GM20000 (cell line): ENCODE data around the gene ZRANB3.

Experiments
- DNase-seq: peaks from one replicate; pipeline ENCODE4 v3.0.0; 2012; ENCODE audit warnings: low spot score
- CTCF ChIP-seq: IDR thresholded peaks from 2 replicates; pipeline ENCODE4 v1.5.1; 2012; ENCODE audit warnings: mild to moderate bottlenecking, control low read depth; ENCODE audit errors: extremely low read depth, missing control alignments

The ZRANB3 gene

DNA sequence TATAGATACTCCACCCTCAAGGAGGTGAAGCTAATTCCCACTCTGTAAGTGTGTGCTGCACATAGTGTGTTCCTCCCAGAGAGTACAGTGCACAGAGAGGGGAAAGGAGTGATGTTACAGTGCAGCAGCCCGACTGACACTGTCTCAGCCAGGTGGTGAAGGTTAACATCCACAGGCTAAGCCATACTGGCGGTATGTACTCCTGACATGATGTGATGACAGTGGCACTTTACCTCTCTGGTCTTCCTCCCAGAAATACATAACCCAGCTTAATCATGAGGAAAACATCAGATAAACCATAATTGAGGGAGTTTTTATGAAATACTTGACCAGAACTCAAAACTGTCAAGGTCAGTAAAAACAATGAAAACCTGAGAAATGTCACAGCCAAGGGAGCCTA lies 371.8 kb downstream of the ZRANB3 start:
- DNase-seq, result no peak
- no peak for TF ChIP-seq CTCF

GRCh38 chr2:135157856-135158255 lies 373.2 kb downstream of the ZRANB3 start:
- DNase-seq, result no peak
- no peak for TF ChIP-seq CTCF

DNA sequence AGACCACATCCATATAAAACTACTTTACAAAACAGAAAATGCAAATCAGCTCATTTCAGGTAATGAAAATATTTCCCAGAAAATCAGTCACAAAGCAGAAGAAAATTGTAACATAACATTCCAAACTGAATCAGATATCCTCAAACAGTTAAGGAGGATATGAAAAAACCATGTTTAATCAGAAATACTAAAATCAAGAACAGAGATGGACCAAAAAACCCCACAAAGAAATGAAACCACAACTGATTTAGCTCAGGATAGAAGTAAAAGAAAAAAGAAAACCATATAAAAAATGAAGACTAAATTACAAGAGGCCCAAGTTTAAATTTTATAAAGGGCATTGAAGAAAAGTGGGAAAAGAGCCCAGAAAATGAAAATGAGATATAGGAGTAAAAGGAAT lies 376.1 kb downstream of the ZRANB3 start:
- no peak for DNase-seq
- TF ChIP-seq CTCF, result no peak

DNA sequence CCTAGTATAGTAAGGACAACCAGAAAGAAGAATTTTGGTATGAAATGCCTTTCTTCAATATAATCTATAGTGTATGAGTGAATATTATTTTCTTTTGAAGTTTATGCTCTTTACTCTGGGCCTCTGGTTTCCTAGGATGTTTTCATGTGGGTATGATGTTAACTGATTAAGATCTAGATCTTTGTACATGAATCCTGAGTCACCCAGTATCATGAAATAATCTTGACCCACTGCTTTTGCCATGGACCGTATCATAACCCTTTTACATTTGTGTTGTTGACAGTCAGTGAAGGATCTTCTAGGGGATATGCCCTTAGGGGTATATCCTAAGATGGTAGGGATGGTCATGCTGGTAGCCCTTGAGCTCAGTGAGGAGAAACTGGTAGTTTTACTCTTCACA lies 378.7 kb downstream of the ZRANB3 start:
- DNase-seq, result no peak
- TF ChIP-seq CTCF, result no peak

GRCh38 chr2:135151615-135152014 lies 379.4 kb downstream of the ZRANB3 start:
- DNase-seq, result no peak
- no peak for TF ChIP-seq CTCF

GRCh38 chr2:135150725-135151124 lies 380.3 kb downstream of the ZRANB3 start:
- TF ChIP-seq CTCF, result no peak
- DNase-seq, result no peak

- TF ChIP-seq CTCF, result no peak
These were observed 381.8 kb downstream of the ZRANB3 start for GRCh38 chr2:135149251-135149650.

GRCh38 chr2:135144343-135144742 lies 386.7 kb downstream of the ZRANB3 start:
- no peak for TF ChIP-seq CTCF
- DNase-seq, result no peak

More at GRCh38 chr2:135149251-135149650, 381.8 kb downstream of the ZRANB3 start:
- no peak for DNase-seq
